ENCODE data around the gene RTEL1. TPM values are rescaled to one million over a fixed set of nuclear protein-coding genes. Genes with fewer than 3 reads are reported as not detected.

Gene RTEL1
- total RNA-seq, 1 donor from 2014 or later = 12.2 TPM

- ATAC-seq = no peak
These were observed 83.7 kb downstream of the RTEL1 start for GRCh38 chr20:63741676-63742380.

- no peak for ATAC-seq
These were observed 84.4 kb downstream of the RTEL1 start for GRCh38 chr20:63742381-63743024.

- ATAC-seq = no peak
These were observed 85.3 kb downstream of the RTEL1 start for GRCh38 chr20:63743210-63743970.

GRCh38 chr20:63744158-63744557 is 86.0 kb downstream of the RTEL1 start:
- no peak for ATAC-seq

- ATAC-seq = no peak
These were observed 86.7 kb downstream of the RTEL1 start for GRCh38 chr20:63744574-63745423.

- no peak for ATAC-seq
These were observed 87.3 kb downstream of the RTEL1 start for GRCh38 chr20:63745424-63745805.

Other genes with a start within 250 kb of the RTEL1 start
- not detected for gene KCNQ2, start 185.7 kb upstream of the RTEL1 start, total RNA-seq
- 0.76 TPM for gene EEF1A2, start 159.2 kb upstream of the RTEL1 start, total RNA-seq
- gene PPDPF, start 137.5 kb upstream of the RTEL1 start, total RNA-seq = 459 TPM
- gene PTK6, start 120.9 kb upstream of the RTEL1 start, total RNA-seq = 92.7 TPM
- 0.44 TPM for gene SRMS, start 110.6 kb upstream of the RTEL1 start, total RNA-seq
- 0.28 TPM for gene FNDC11, start 104.2 kb upstream of the RTEL1 start, total RNA-seq
- gene HELZ2, start 84.1 kb upstream of the RTEL1 start, total RNA-seq = 32.0 TPM
- gene GMEB2, start 31.2 kb upstream of the RTEL1 start, total RNA-seq = 6.9 TPM
- 4.6 TPM for gene STMN3, start 4.9 kb upstream of the RTEL1 start, total RNA-seq
- gene TNFRSF6B, start 38.3 kb downstream of the RTEL1 start, total RNA-seq = 4.5 TPM
- 31.1 TPM for gene ARFRP1, start 49.7 kb downstream of the RTEL1 start, total RNA-seq
- 11.1 TPM for gene ZGPAT, start 49.7 kb downstream of the RTEL1 start, total RNA-seq
- 5.1 TPM for gene LIME1, start 78.4 kb downstream of the RTEL1 start, total RNA-seq
- 60.9 TPM for gene SLC2A4RG, start 81.5 kb downstream of the RTEL1 start, total RNA-seq
- 1.7 TPM for gene ZBTB46, start 173.0 kb downstream of the RTEL1 start, total RNA-seq
- gene ABHD16B, start 203.2 kb downstream of the RTEL1 start, total RNA-seq = not detected
- 90.6 TPM for gene TPD52L2, start 207.0 kb downstream of the RTEL1 start, total RNA-seq
- gene DNAJC5, start 236.8 kb downstream of the RTEL1 start, total RNA-seq = 64.8 TPM

Data from esophagus mucosa (tissue), 1 donor.